ENCODE results near the gene ACSL1.

DNA sequence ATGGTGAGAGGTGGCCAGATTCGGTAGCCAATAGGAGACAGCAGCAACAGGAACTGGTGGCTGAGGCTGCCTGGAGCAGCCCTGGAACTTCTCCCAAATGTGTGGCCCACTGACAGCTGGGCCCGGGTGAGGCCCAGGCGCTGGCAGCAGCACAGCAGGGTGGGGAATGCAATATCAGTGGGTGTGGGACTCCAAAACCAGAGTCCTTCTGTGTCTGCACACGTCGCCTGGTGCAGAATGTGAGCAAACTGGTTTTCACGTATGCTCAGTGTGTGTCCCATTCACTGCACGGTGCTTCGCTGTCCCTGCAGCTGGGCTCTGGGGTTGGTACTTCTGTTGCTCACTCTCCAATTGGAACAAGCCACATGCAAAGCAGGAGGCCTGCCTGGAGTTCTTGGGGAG, 77.5 kb downstream of the ACSL1 start:
- TF ChIP-seq EZH2 (IDR thresholded peaks at IDR 0.05; ENCODE audit: insufficient read depth, poor library complexity, severe bottlenecking) (no peak), EZH2phosphoT487 (IDR thresholded peaks at IDR 0.05; ENCODE audit: insufficient read depth, low read depth) (no peak)
